SKM-1 treated with dmso at 0.1 percent for 144 hours (cell line): ENCODE data around the gene NUDT1.

Experiments
- DNase-seq: peaks from one replicate; lab custom pipeline; 2025; ENCODE audit not compliant: unreplicated experiment; lab: John Stamatoyannopoulos, UW

NUDT1 gene

GRCh38 chr7:2295936-2296620 lies 54.1 kb downstream of the NUDT1 start:
- DNase-seq: no peak

GRCh38 chr7:2296832-2297231 lies 54.8 kb downstream of the NUDT1 start:
- DNase-seq: no peak

DNA sequence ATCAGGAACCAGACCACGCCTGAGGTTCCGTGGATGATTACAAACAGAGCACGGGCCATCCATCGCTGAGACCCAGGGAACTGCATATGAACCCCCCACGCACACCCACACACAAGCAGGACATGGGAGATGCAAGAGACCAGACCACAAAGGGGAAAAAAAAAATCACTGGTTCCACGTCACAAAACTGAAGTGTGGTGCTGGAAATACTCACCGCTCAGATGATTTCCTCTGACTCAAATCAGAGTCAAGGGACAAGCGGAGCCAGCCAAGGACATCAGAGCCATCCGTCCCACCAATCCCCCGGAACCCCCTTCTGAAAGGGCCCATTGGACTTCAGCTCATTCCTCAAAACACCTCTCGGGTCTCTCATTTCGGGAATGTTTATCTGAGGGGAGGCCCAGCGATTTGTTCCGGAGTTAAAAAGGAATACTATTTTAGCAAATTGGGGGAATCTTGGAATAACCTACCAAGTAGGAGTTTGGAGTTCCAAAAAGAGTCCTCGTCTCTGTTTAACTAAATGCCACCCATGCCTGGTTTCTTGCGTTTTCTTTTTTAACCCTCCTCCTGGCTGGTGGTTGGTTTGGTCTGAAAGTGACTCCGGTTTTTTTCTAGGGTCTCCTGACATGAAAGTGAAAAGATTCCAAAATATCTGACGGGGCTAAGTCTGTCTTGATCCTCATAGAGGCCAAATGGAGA lies 57.3 kb downstream of the NUDT1 start:
- no peak for DNase-seq

DNA sequence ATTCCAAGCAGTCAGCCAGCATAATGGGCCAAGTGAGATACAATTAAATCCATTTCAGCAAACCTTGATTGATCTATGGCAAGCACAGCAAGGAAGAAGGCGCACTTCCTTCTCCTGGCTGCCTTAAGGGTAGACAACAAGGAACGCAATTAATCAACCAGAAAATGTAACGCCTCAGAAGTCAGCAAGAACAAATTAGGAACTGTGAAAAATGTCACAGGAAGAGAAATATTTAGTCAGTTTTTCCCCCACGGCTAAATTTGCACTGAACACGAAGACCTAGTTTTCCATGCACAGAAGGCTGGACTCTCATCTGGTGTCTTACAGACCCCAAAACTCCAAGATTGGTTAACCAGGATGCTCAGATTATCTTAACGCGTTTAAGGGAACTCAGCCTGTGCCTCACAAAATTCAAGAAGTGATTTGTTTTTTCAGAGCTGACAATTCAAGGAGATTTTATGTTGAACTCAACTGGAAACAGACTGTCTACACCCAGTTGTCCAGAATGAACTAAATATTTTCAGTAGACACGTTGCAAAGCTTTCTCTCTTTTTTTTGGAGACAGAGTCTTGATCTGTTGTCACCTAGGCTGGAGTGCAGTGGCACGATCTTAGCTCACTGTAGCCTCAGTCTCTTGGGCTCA lies 58.0 kb downstream of the NUDT1 start:
- DNase-seq: no peak
